ENCODE results near the gene OPCML. TPM values are rescaled to one million over a fixed set of nuclear protein-coding genes. Genes with fewer than 3 reads are reported as not detected.

OPCML gene
- total and polyA plus RNA-seq, 2 donors from 2014 or later: 0.77 to 1.1 TPM

GRCh38 chr11:133014337-133014736 lies 518.0 kb downstream of the OPCML start:
- intact Hi-C loops (cut with DNase I): no loop called here
- no peaks in the 10 kb centered on the region for H3K27me3 ChIP-seq (ENCODE audit: control insufficient read depth, insufficient read depth, low read length)
- H3K4me1 ChIP-seq (ENCODE audit: control insufficient read depth in 2 of 3, insufficient read depth in 2 of 3, low read depth in 1 of 3, low read length in 3 of 3): no peaks in the 10 kb centered on the region
- no peaks in the 10 kb centered on the region for H3K9me3 ChIP-seq (ENCODE audit: control insufficient read depth in 2 of 3, insufficient read depth in 1 of 3, low read length in 3 of 3)
- H3K36me3 ChIP-seq (ENCODE audit: control insufficient read depth in 2 of 3, insufficient read depth in 3 of 3, low read length in 3 of 3): no peaks in the 10 kb centered on the region
- no peak overlapping the region for H3K27ac ChIP-seq (ENCODE audit: low read depth in 2 of 2, low read length in 2 of 2)
- TF ChIP-seq CTCF (IDR thresholded peaks at IDR 0.05; ENCODE audit: borderline replicate concordance, extremely low read depth, insufficient read depth): no peak
- FAIRE-seq (no peak), DNase-seq (no peak)
- H3K9ac ChIP-seq (ENCODE audit: low read length in 3 of 3): no peak overlapping the region
- H3K4me3 ChIP-seq (ENCODE audit: low read length in 3 of 3): no peak overlapping the region

- no peak for TF ChIP-seq CTCF (IDR thresholded peaks at IDR 0.05; ENCODE audit: borderline replicate concordance, extremely low read depth, insufficient read depth)
- no peaks in the 10 kb centered on the region for H3K4me1 ChIP-seq (ENCODE audit: control insufficient read depth in 2 of 3, insufficient read depth in 2 of 3, low read depth in 1 of 3, low read length in 3 of 3)
- no peak overlapping the region for H3K27ac ChIP-seq (ENCODE audit: low read depth in 2 of 2, low read length in 2 of 2)
- FAIRE-seq: no peak
- DNase-seq: no peak
- intact Hi-C loops (cut with DNase I): no loop called here
- H3K27me3 ChIP-seq (ENCODE audit: control insufficient read depth, insufficient read depth, low read length): no peaks in the 10 kb centered on the region
- no peaks in the 10 kb centered on the region for H3K9me3 ChIP-seq (ENCODE audit: control insufficient read depth in 2 of 3, insufficient read depth in 1 of 3, low read length in 3 of 3)
- H3K36me3 ChIP-seq (ENCODE audit: control insufficient read depth in 2 of 3, insufficient read depth in 3 of 3, low read length in 3 of 3): no peaks in the 10 kb centered on the region
- no peak overlapping the region for H3K9ac ChIP-seq (ENCODE audit: low read length in 3 of 3)
- no peak overlapping the region for H3K4me3 ChIP-seq (ENCODE audit: low read length in 3 of 3)
Observed at GRCh38 chr11:133012803-133013202, 519.5 kb downstream of the OPCML start.

- intact Hi-C loops (cut with DNase I): no loop called here
- Histone ChIP-seq H3K9ac (ENCODE audit: low read length in 3 of 3) (no peak overlapping the region), H3K36me3 (ENCODE audit: control insufficient read depth in 2 of 3, insufficient read depth in 3 of 3, low read length in 3 of 3) (no peaks in the 10 kb centered on the region), H3K4me3 (ENCODE audit: low read length in 3 of 3) (no peak overlapping the region), H3K9me3 (ENCODE audit: control insufficient read depth in 2 of 3, insufficient read depth in 1 of 3, low read length in 3 of 3) (no peaks in the 10 kb centered on the region), H3K27me3 (ENCODE audit: control insufficient read depth, insufficient read depth, low read length) (no peaks in the 10 kb centered on the region), H3K27ac (ENCODE audit: low read depth in 2 of 2, low read length in 2 of 2) (no peak overlapping the region), H3K4me1 (ENCODE audit: control insufficient read depth in 2 of 3, insufficient read depth in 2 of 3, low read depth in 1 of 3, low read length in 3 of 3) (no peaks in the 10 kb centered on the region)
- FAIRE-seq: no peak
- no peak for TF ChIP-seq CTCF (IDR thresholded peaks at IDR 0.05; ENCODE audit: borderline replicate concordance, extremely low read depth, insufficient read depth)
- no peak for DNase-seq
Observed at GRCh38 chr11:133011604-133012003, 520.7 kb downstream of the OPCML start.

GRCh38 chr11:133007027-133007584 lies 525.2 kb downstream of the OPCML start:
- Histone ChIP-seq H3K4me3 (ENCODE audit: low read length in 3 of 3) (no peak overlapping the region), H3K9me3 (ENCODE audit: control insufficient read depth in 2 of 3, insufficient read depth in 1 of 3, low read length in 3 of 3) (peaks cover 0 to 4% (median 0%) of the 10 kb centered on the region in 3 donors), H3K9ac (ENCODE audit: low read length in 3 of 3) (no peak overlapping the region), H3K4me1 (ENCODE audit: control insufficient read depth in 2 of 3, insufficient read depth in 2 of 3, low read depth in 1 of 3, low read length in 3 of 3) (no peaks in the 10 kb centered on the region), H3K36me3 (ENCODE audit: control insufficient read depth in 2 of 3, insufficient read depth in 3 of 3, low read length in 3 of 3) (no peaks in the 10 kb centered on the region), H3K27me3 (ENCODE audit: control insufficient read depth, insufficient read depth, low read length) (no peaks in the 10 kb centered on the region), H3K27ac (ENCODE audit: low read depth in 2 of 2, low read length in 2 of 2) (no peak overlapping the region)
- FAIRE-seq: no peak
- no peak for TF ChIP-seq CTCF (IDR thresholded peaks at IDR 0.05; ENCODE audit: borderline replicate concordance, extremely low read depth, insufficient read depth)
- intact Hi-C loops (cut with DNase I): no loop called here
- no peak for DNase-seq

Data from kidney (tissue), 14 donors.